ENCODE results near the gene CPNE2. TPM values are rescaled to one million over a fixed set of nuclear protein-coding genes. Genes with fewer than 3 reads are reported as not detected.
A peak's percentile ranks its signal among the peaks of the same experiment; 100 is the strongest.

CPNE2 gene
- total and polyA plus RNA-seq, 4 donors: 6.8 to 14.6 (median 11.0) TPM

DNA sequence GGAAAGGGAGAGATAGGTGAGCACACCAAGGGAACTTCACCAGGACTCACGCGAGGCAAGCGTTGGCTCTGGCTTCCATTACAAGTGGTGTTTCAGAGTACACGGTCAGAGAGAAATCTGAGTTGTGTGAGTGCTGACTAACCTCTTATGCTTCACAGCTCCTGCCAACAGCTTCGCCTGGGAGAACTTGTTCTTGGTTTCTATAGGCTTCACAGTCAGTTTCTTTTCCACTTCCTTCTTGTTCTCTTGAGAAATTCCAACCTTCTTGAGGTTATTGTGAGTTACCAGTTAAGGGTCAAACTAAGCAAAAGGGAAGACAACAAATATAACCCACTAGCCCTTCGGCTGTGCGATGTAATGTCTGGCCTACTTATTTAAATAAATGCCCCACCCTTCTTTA lies 74.6 kb downstream of the CPNE2 start:
- Histone ChIP-seq H3K36me3 (ENCODE audit: control insufficient read depth in 4 of 4, insufficient read depth in 3 of 4, low read depth in 1 of 4, low read length in 3 of 4) (peaks cover 2 to 44% (median 27%) of the 10 kb centered on the region in 4 donors), H3K4me3 (ENCODE audit: low read depth in 1 of 3, low read length in 3 of 3) (no peak overlapping the region), H3K9ac (ENCODE audit: low read depth in 1 of 2, low read length in 2 of 2) (no peak overlapping the region), H3K9me3 (ENCODE audit: control insufficient read depth in 4 of 4, low read length in 3 of 4) (no peaks in the 10 kb centered on the region), H3K4me1 (ENCODE audit: control insufficient read depth in 4 of 4, insufficient read depth in 4 of 4, low read length in 3 of 4) (peaks cover 4 to 18% (median 11%) of the 10 kb centered on the region in 4 donors), H3K27me3 (ENCODE audit: control insufficient read depth in 4 of 4, insufficient read depth in 4 of 4, low read length in 3 of 4) (no peaks in the 10 kb centered on the region), H3K27ac (ENCODE audit: low read depth in 1 of 2, low read length in 2 of 2) (no peak overlapping the region)
- TF ChIP-seq FOXA1 (IDR thresholded peaks at IDR 0.05) (no peak), SP1 (IDR thresholded peaks at IDR 0.05) (no peak), RXRA (IDR thresholded peaks at IDR 0.05) (no peak), NR2F2 (IDR thresholded peaks at IDR 0.05) (no peak), YY1 (IDR thresholded peaks at IDR 0.05) (no peak), HNF4A (conservative IDR thresholded peaks at IDR 0.05) (no peak), ATF3 (IDR thresholded peaks at IDR 0.05) (no peak)
- TF ChIP-seq, protein P1, sequence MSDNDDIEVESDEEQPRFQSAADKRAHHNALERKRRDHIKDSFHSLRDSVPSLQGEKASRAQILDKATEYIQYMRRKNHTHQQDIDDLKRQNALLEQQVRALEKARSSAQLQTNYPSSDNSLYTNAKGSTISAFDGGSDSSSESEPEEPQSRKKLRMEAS (IDR thresholded peaks at IDR 0.05): no peak
- 80% methylated on average over 7 of the region's 7 CpGs for WGBS
- no peak for DNase-seq (ENCODE audit: low spot score)

DNA sequence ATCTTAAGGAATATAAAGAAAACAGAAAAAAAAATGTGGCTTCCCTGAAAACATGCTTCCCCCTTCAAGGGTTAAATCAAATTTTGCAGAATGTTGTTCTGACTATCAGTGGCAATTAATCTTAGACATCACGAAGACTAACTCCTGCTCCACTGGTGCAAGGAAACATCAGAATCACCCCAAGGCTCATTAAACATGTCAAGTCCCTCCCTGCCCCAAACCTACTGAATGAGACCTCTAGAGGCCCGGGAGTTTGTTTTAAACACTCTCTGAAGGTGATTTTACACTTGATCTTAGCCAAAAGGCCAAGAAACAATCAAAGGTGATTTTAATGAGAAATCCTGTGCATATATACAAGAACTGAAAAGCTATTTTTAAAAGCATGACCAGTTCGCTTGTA lies 75.2 kb downstream of the CPNE2 start:
- H3K4me3 ChIP-seq (ENCODE audit: low read depth in 1 of 3, low read length in 3 of 3): no peak overlapping the region
- TF ChIP-seq GABPA (IDR thresholded peaks at IDR 0.05 in 1 of 2, conservative IDR thresholded peaks at IDR 0.05 in 1 of 2) (no peak), RXRA (IDR thresholded peaks at IDR 0.05) (no peak), HNF4G (IDR thresholded peaks at IDR 0.05) (no peak), FOXA1 (IDR thresholded peaks at IDR 0.05) (no peak), REST (IDR thresholded peaks at IDR 0.05) (no peak), HNF4A (conservative IDR thresholded peaks at IDR 0.05) (no peak), FOXA2 (IDR thresholded peaks at IDR 0.05) (no peak)
- peaks cover 4 to 18% (median 11%) of the 10 kb centered on the region in 4 donors for H3K4me1 ChIP-seq (ENCODE audit: control insufficient read depth in 4 of 4, insufficient read depth in 4 of 4, low read length in 3 of 4)
- no peak overlapping the region for H3K27ac ChIP-seq (ENCODE audit: low read depth in 1 of 2, low read length in 2 of 2)
- WGBS: 75% methylated on average over 3 of the region's 3 CpGs
- H3K9ac ChIP-seq (ENCODE audit: low read depth in 1 of 2, low read length in 2 of 2): no peak overlapping the region
- no peak for DNase-seq (ENCODE audit: low spot score)
- no peaks in the 10 kb centered on the region for H3K27me3 ChIP-seq (ENCODE audit: control insufficient read depth in 4 of 4, insufficient read depth in 4 of 4, low read length in 3 of 4)
- H3K9me3 ChIP-seq (ENCODE audit: control insufficient read depth in 4 of 4, low read length in 3 of 4): no peaks in the 10 kb centered on the region
- H3K36me3 ChIP-seq (ENCODE audit: control insufficient read depth in 4 of 4, insufficient read depth in 3 of 4, low read depth in 1 of 4, low read length in 3 of 4): peaks cover 2 to 41% (median 29%) of the 10 kb centered on the region in 4 donors

- 54% methylated on average over 4 of the region's 4 CpGs for WGBS
- no peak for TF ChIP-seq NR2F2 (IDR thresholded peaks at IDR 0.05)
- TF ChIP-seq CTCF (IDR thresholded peaks at IDR 0.05; ENCODE audit: low read depth, low read length, missing input control): peak; percentile 50
- no peak for TF ChIP-seq REST (IDR thresholded peaks at IDR 0.05)
- no peak for TF ChIP-seq FOXA1 (IDR thresholded peaks at IDR 0.05)
- TF ChIP-seq, protein P1 (IDR thresholded peaks at IDR 0.05): no peak
- no peak for TF ChIP-seq ATF3 (IDR thresholded peaks at IDR 0.05)
- TF ChIP-seq RAD21 (IDR thresholded peaks at IDR 0.05): peak; percentile 88 to 90
- TF ChIP-seq JUND (IDR thresholded peaks at IDR 0.05): no peak
- TF ChIP-seq YY1 (IDR thresholded peaks at IDR 0.05): no peak
- TF ChIP-seq RXRA (IDR thresholded peaks at IDR 0.05): no peak
- no peak for TF ChIP-seq TAF1 (conservative IDR thresholded peaks at IDR 0.05)
- Histone ChIP-seq H3K36me3 (ENCODE audit: control insufficient read depth in 4 of 4, insufficient read depth in 3 of 4, low read depth in 1 of 4, low read length in 3 of 4) (peaks cover 2 to 45% (median 33%) of the 10 kb centered on the region in 4 donors), H3K27me3 (ENCODE audit: control insufficient read depth in 4 of 4, insufficient read depth in 4 of 4, low read length in 3 of 4) (no peaks in the 10 kb centered on the region), H3K4me1 (ENCODE audit: control insufficient read depth in 4 of 4, insufficient read depth in 4 of 4, low read length in 3 of 4) (peaks cover 4 to 18% (median 11%) of the 10 kb centered on the region in 4 donors), H3K9ac (ENCODE audit: low read depth in 1 of 2, low read length in 2 of 2) (no peak overlapping the region), H3K27ac (ENCODE audit: low read depth in 1 of 2, low read length in 2 of 2) (no peak overlapping the region), H3K4me3 (ENCODE audit: low read depth in 1 of 3, low read length in 3 of 3) (no peak overlapping the region), H3K9me3 (ENCODE audit: control insufficient read depth in 4 of 4, low read length in 3 of 4) (no peaks in the 10 kb centered on the region)
- DNase-seq (ENCODE audit: low spot score): no peak
Measured at GRCh38 chr16:57167953-57168352, 75.6 kb downstream of the CPNE2 start.
